GM23248 (cell line): ENCODE measurements around the gene CFAP90.

Experiments used
- EZH2 ChIP-seq: fragments of 200-600 bp; sonication (generic); IDR thresholded peaks from 2 replicates; pipeline ENCODE4 v1.6.1; 2018; ENCODE audit warnings: antibody characterized with exemption, mild to moderate bottlenecking; ENCODE audit not compliant: insufficient read depth, poor library complexity, severe bottlenecking
- EZH2phosphoT487 ChIP-seq: fragments of 200-600 bp; sonication (generic); IDR thresholded peaks from 2 replicates; pipeline ENCODE4 v1.6.1; 2018; ENCODE audit warnings: antibody characterized with exemption, moderate library complexity, mild to moderate bottlenecking, low read depth; ENCODE audit not compliant: insufficient read depth

GRCh38 chr5:7814816-7815215, 36.1 kb downstream of the CFAP90 start:
- TF ChIP-seq EZH2 (no peak), EZH2phosphoT487 (no peak)
